ENCODE data around the gene NFKBIL1.

The NFKBIL1 gene

DNA sequence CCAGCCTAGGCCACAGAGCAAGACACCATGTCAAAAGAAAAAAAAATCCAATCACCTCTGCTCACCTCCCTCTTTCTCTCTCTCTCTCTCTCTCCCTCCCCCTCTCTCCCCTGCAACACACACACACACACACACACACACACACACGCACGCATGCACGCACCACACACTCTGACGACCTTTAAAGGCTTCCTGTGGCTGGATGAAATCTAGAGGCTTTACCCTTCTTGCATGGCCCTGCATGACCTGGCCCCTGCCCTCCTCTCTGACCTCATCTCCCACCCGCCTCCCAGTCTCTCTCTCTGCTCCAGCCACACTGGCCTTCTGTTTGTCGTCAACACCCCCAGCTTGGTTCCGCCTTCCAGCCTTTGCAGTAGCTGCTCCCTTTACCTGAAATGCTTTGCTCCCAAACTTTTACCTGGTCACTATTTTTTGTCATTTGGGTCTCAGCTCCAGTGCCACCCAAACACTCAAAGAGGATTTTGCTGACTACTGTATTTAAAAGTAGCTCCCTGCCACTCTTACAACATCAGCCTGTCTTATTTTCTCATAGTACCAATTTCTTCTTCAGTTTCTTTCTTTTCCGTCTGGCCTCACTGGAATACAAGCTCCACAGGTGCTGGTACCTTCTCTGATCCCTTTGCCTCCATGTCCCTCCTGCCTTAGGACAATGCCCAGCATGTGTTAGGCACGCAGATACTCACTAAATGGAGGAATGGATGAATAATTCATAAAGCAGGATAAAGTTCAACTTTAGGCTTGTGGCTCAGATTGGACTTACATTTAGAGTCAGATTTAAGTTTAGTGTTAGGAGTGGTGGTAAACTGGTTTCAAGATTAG lies 20.3 kb downstream of the NFKBIL1 start:
- DNase-seq = no peak

GRCh38 chr6:31568537-31568961 lies 21.1 kb downstream of the NFKBIL1 start:
- DNase-seq = no peak

- DNase-seq = no peak
These were observed 22.6 kb downstream of the NFKBIL1 start for GRCh38 chr6:31569861-31570536.

- no peak for DNase-seq
These were observed 24.9 kb downstream of the NFKBIL1 start, which contains the start of gene LTA for GRCh38 chr6:31572041-31572911. Gene LTA (plus strand): TSS chr6:31572289. CDS start chr6:31572743, 454 bp downstream.

DNA sequence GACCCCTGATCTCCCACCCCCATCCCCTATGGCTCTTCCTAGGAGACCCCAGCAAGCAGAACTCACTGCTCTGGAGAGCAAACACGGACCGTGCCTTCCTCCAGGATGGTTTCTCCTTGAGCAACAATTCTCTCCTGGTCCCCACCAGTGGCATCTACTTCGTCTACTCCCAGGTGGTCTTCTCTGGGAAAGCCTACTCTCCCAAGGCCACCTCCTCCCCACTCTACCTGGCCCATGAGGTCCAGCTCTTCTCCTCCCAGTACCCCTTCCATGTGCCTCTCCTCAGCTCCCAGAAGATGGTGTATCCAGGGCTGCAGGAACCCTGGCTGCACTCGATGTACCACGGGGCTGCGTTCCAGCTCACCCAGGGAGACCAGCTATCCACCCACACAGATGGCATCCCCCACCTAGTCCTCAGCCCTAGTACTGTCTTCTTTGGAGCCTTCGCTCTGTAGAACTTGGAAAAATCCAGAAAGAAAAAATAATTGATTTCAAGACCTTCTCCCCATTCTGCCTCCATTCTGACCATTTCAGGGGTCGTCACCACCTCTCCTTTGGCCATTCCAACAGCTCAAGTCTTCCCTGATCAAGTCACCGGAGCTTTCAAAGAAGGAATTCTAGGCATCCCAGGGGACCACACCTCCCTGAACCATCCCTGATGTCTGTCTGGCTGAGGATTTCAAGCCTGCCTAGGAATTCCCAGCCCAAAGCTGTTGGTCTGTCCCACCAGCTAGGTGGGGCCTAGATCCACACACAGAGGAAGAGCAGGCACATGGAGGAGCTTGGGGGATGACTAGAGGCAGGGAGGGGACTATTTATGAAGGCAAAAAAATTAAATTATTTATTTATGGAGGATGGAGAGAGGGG lies 26.1 kb downstream of the NFKBIL1 start:
- DNase-seq = no peak

GRCh38 chr6:31574106-31575061 lies 27.0 kb downstream of the NFKBIL1 start:
- no peak for DNase-seq

GRCh38 chr6:31575335-31575901 lies 28.0 kb downstream of the NFKBIL1 start, which contains the start of gene TNF:
Gene TNF (plus strand): TSS chr6:31575565. CDS start chr6:31575742, 177 bp downstream.
- no peak for DNase-seq

- no peak for DNase-seq
These were observed 28.7 kb downstream of the NFKBIL1 start for GRCh38 chr6:31575952-31576685.

DNA sequence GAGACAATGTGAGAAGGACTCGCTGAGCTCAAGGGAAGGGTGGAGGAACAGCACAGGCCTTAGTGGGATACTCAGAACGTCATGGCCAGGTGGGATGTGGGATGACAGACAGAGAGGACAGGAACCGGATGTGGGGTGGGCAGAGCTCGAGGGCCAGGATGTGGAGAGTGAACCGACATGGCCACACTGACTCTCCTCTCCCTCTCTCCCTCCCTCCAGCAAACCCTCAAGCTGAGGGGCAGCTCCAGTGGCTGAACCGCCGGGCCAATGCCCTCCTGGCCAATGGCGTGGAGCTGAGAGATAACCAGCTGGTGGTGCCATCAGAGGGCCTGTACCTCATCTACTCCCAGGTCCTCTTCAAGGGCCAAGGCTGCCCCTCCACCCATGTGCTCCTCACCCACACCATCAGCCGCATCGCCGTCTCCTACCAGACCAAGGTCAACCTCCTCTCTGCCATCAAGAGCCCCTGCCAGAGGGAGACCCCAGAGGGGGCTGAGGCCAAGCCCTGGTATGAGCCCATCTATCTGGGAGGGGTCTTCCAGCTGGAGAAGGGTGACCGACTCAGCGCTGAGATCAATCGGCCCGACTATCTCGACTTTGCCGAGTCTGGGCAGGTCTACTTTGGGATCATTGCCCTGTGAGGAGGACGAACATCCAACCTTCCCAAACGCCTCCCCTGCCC lies 29.6 kb downstream of the NFKBIL1 start:
- no peak for DNase-seq

GRCh38 chr6:31577579-31577966 lies 30.2 kb downstream of the NFKBIL1 start:
- no peak for DNase-seq

GRCh38 chr6:31578184-31579118 lies 31.0 kb downstream of the NFKBIL1 start:
- DNase-seq = no peak

- no peak for DNase-seq
These were observed 31.7 kb downstream of the NFKBIL1 start for GRCh38 chr6:31579119-31579505.

DNA sequence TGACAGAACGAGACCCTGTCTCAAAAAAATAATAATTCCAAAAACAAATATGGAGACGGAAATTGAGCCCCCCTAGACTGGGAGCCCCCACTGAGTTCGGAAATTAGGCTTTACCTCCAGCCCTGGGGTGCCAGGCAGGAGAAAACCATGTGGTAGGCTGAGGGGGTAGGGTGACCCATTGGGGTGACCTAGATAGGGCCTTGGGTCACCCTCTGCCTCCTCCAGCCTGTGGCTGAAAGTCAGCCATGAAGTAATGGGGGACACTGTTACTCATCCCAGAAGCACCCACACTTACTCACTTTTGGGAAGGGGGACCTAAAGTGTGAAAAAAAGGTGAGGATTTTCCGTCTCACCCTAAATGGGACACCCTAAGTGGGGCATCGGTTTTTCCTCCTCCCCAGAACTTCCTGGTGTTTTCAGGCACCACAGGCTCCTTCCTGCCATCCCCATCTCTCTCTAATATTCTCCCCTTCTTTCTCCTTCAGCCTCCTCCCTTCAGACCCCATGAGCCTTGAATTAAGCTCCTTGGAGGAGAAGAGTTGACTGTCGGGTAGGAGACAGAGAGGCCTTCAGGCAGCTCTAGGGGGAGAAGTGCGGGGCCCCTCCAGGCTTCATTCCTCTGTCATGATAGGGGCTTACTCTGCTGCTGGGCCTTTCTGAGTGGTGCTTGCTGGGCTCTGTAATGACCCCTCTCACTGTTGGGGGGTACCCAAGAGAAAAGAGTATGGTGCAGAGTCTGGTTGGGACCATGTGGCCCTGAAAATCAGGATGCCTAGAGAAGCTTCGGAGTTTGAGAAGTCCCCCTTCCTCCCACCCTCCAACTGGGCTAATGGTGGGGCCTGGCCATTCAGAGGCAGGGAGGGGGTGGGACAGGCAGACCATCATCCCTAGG lies 32.4 kb downstream of the NFKBIL1 start:
- DNase-seq = no peak

GRCh38 chr6:31580438-31580740 lies 33.0 kb downstream of the NFKBIL1 start:
- no peak for DNase-seq

- DNase-seq = peak; percentile 84
These were observed 33.5 kb downstream of the NFKBIL1 start for GRCh38 chr6:31580807-31581433.

DNA sequence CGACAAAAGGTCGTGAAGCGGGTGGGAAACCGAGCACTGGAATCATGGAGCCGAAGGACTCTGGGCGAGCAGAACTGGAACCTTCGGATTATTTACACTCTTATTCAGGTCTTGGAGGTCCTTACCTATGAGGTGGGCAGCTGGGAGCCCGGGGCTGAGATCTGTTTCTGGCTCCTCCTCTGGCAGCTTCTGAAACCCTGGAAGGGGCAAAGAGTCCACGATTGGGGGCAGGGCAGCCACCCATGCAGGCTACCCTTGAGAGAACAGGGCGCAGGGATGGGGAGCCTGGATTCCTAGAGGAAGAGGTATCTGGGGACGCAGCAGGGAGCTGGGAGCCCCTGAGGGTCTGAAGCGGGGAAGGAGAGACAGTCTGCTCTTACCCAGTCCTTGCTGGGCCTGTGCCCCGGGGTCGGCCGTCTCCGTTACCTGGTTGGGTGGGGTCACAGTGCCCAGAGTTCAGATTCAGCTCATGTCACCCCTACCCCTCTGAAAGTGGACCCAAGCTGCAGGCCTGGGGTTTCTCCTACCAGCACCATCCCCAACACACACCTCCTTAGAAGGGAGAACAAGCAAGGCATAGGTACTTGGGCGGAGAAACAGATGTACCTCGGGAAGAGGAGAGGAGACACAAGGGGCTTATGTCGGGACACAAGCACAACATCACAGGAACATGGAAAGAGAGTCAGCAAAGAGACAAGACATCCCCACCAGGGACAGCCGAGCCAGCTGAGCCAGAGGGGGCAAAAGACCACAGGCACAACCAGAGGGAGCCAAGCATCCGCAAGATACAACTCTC lies 34.2 kb downstream of the NFKBIL1 start:
- DNase-seq = peak; percentile 17
